ENCODE measurements around the gene KRT24. TPM values are rescaled to one million over a fixed set of nuclear protein-coding genes. Genes with fewer than 3 reads are reported as not detected.

KRT24 gene
- not detected in 2 replicates for total RNA-seq

GRCh38 chr17:40703652-40704051, at the start of gene KRT24:
Gene KRT24 (minus strand): TSS chr17:40703752. CDS start chr17:40703693, 59 bp downstream.

GRCh38 chr17:40664582-40665333, 38.8 kb downstream of the KRT24 start, which contains the start of gene KRT222:
Gene KRT222 (minus strand): TSS chr17:40665177. CDS start chr17:40665099, 78 bp downstream.

Other genes starting within 250 kb of the KRT24 start
- under 0.01 and 0.17 TPM in 2 replicates for gene TNS4, start 202.1 kb downstream of the KRT24 start, total RNA-seq
- not detected in 2 replicates for gene CCR7, start 138.3 kb downstream of the KRT24 start, total RNA-seq
- gene SMARCE1, start 55.9 kb downstream of the KRT24 start, total RNA-seq, result 68.8 and 74.8 TPM in 2 replicates
- not detected in 2 replicates for gene KRT222, start 38.6 kb downstream of the KRT24 start, total RNA-seq
- not detected in 2 replicates for gene KRT25, start 51.6 kb upstream of the KRT24 start, total RNA-seq
- not detected in 2 replicates for gene KRT26, start 68.4 kb upstream of the KRT24 start, total RNA-seq
- gene KRT27, start 78.8 kb upstream of the KRT24 start, total RNA-seq, result not detected in 2 replicates
- gene KRT28, start 96.2 kb upstream of the KRT24 start, total RNA-seq, result not detected in 2 replicates
- gene KRT10, start 118.9 kb upstream of the KRT24 start, total RNA-seq, result 18.7 and 22.6 TPM in 2 replicates
- gene KRT12, start 163.5 kb upstream of the KRT24 start, total RNA-seq, result not detected in 2 replicates
- gene KRT20, start 181.5 kb upstream of the KRT24 start, total RNA-seq, result not detected in 2 replicates
- gene KRT23, start 233.9 kb upstream of the KRT24 start, total RNA-seq, result under 0.01 TPM in 1 of 2 replicates, not detected in the other